Stimulated activated CD8-positive, alpha-beta memory T cell treated with anti-CD3 and anti-CD28 coated beads, Interleukin-7, amount 100 ng/mL, for 24 hours (primary cell): ENCODE measurements around the gene GARNL3.

Experiments
- DNase-seq: peaks from one replicate; pipeline ENCODE4 v3.0.0-alpha.2; 2020; ENCODE audit warnings: low read depth

Gene GARNL3

GRCh38 chr9:127237801-127238200, 26.8 kb upstream of the GARNL3 start:
- no peak for DNase-seq

DNA sequence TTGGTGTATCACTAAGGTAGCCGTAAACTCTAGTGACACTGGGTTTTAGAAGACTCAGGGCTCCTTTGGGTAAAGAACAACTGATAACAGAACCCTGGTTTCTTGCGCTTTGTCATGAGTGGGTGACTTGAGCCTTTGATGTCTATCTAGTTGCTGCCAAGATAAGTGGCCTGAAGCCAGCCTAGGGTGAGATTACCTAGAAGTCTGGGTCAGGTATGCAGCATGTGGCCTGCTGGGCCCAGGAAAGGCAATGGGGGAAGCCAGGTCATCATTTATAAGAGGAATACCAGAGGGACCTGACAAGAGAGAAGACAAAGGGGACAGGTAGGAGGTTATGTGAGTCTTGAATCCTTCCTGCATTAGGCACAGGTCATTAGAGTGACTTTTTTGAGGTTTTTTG, 23.2 kb upstream of the GARNL3 start:
- DNase-seq: no peak

GRCh38 chr9:127244609-127245601, 19.7 kb upstream of the GARNL3 start:
- DNase-seq: peak; percentile 93

GRCh38 chr9:127245637-127246164, 18.9 kb upstream of the GARNL3 start:
- no peak for DNase-seq

- no peak for DNase-seq
Measured at GRCh38 chr9:127248241-127248640, 16.3 kb upstream of the GARNL3 start.

DNA sequence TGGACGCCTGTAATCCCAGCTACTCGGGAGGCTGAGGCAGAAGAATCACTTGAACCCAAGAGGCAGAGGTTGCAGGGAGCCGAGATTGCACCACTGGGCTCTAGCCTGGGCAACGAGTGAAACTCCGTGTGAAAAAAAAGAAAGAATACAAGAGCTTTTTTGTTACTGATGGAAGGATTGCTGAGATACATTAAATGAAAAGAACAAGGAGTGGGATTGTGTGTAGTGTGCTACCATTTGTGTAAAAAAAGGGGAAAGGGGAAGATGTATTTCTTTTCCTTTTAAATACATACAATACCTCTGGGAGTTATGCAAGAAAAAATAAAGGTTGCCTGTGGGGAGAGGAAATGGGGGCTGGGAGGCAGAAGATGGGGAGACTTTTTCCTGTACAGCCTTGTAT, 14.7 kb upstream of the GARNL3 start:
- DNase-seq: no peak

- no peak for DNase-seq
Measured at GRCh38 chr9:127250896-127251391, 13.6 kb upstream of the GARNL3 start.

DNA sequence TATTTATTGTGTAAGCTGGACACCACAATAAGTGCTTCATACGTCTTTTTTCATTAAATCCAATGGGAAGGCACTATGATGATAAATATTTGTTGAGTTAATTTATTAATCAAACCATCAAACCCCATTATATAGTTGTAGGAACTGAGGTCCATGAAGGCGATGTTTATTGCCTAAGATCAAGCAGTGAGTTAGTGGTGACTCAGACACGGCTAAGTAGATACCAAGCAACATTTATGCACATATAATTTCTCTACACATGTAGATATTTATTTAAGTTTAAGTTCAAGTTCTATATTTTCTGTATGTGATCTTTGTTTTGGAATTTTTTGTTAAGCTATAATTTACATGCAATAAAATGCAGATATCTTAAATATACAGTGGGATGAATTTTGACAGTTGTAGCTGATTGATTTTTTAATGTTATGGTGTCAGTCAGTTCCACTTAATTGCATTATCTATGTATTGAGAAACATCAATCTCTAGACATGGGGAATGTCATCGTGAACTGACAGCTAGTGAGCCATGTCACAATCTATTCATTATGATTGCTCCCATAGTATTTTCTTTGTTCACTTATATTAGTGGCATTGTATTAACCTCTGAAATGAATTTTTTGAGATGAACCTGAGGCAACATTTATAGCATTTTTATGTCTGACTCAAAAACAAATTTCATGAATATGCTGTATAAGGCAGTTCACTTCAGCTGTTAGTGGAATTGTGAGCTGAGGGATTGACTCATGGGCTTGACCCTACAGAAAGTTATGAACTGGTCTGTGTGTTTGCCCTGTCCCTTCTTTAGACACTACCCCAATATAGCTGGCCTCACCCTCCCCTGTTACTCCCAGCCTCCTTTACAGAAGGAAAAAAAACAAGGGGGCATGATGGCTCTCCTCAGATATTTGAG, 11.9 kb upstream of the GARNL3 start:
- DNase-seq: no peak

- DNase-seq: no peak
Measured at GRCh38 chr9:127253446-127253845, 11.1 kb upstream of the GARNL3 start.

GRCh38 chr9:127255692-127256091, 8.9 kb upstream of the GARNL3 start:
- DNase-seq: no peak

DNA sequence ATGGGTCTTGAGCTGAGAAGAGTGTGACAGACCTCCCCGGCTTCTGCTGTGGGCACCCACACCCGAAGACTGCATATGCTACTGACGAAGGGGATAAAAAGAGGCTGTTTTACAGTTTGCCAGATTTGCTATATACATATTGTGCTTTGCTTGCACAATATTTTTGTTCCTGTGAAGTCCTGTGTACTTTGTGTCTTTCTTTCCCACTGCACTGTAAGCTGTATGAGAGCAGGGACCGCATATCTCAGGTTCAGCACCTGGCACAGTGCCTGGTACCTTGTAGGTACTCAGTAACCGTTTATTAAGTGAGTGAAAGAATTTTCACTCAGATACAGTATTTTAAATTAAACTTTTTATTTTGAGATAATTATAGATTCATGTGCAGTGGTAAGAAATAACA, 8.2 kb upstream of the GARNL3 start:
- no peak for DNase-seq

DNA sequence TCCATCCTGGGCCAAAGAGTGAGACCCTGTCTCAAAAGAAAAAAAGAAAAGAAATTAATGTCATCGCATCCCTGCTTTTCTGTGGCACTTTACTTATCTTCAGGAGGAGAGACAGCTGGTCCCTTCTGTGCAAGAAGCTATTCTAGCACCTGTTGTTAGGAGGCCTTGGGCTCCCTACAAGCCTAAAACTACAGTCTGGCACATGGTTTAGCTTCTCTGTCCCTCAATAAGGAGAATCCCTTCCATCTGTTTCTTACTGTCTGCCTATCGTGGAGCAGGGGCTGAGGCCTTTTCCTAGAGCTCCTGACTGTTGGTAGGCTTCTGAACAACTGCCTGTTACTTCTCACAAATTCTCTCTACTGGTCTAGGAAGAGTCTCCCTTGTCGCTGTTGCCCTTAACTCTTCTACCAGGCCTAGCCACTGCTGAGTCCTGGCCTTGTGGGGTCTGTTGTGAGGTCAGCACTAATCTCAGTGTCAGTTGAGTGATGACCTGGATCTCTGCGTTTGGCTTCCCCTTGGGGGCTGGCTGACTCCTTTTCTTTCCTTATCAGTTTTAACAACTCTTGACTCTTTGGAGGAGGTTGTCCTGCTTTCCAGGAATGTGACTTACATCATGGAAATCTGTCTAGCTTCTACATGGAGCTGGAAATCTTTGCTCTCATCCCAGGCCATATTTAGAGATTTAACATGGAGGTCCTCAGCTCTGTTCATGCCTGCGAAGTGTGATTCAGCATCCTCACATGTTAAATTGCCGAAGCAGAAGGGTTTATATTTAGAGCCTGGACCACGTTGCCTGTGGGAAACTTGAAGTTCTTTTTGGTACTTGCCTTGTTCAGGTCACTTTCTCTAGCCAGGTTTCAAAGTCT, 5.7 kb upstream of the GARNL3 start:
- no peak for DNase-seq

DNA sequence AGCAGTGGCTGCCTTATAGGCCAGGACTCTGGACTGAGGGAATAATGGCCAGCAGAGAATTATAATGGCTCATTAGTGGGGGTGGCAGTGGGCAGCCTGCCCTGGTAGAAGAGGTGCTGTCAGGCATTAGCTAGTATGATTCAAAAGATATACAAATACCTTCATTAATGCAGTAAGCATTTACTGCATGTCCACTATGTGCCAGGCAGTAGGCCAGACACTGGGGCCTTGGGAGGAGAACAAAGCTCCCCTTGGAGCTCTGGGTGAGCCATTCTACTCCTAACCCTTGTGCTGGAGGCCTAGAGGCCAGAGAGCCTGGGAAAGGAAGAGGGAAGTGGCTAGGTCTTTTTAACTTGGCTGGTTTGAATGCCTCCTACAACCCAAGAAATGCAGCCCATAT, 2.0 kb upstream of the GARNL3 start:
- no peak for DNase-seq

DNA sequence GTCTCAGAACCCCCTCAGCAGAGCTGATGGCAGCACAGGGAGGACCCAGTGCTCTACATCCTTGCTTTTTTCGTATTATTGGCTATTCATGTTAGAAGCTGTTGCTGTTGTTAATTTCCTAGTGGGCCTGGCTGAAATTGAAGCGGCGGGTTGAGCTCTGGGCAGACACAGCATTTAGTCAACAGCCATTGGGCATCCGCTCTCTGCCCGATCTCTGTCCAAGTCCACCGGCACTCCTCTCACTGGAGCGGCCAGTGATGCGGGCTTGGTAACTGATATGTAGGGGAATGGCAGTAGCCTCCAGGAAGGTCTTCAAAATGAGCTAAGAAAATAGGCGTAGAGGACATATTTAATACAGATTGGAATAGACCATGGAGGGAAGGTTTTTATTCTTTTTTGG, 1.3 kb upstream of the GARNL3 start:
- DNase-seq: no peak

DNA sequence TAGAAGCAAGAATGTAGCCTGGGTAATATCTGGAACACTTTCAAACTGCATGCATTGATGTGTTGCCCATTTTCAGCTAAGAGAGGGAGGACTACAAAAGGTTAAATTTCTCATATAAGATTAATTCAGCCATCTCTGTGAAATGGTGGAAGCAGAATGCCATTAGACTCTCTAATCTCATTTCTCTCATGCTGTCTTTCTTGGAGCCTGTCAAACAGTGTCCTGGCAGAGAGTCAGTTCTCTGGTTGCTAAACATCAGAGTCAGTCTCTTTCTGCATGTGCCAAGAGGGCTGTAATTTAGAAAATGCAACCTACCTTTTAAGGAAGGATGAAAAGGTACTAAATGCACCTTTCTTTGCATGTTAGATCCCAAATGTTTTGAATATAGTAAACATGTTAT, 910 bp upstream of the GARNL3 start:
- no peak for DNase-seq

DNA sequence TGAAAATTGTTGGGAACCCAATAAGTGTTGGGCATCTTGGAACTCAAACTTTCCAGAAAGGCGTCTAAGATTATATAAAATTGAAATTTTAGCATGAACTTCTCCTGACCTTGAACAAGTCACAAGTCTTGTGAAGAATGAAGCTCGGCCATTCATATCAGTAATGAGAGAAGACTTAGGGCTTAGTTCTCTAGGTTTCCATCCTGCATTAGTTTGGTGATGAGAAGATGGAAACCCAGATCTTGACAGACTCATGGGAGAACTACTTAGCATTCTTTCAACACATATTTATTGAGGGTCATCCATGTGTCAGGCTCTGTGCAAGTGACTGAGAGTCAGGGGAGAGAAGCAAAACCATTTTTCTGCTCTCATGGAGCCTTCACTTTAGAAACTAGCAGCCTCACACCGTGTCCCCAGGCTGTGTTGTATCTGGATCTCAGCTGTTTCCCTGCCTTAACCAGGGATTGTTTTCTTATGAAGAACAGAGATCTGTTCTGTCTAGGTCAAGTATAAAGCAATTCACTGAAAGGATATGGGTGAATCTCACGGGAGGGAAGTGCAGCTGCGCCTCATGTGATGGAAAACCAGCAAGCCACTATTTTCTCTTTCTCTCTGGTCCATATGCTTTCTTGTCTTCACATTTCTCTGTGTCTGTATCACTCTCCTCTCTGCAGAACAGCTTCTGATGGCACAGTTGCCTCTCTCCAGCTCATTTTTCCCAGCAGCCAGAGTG, 3.4 kb downstream of the GARNL3 start:
- no peak for DNase-seq

DNA sequence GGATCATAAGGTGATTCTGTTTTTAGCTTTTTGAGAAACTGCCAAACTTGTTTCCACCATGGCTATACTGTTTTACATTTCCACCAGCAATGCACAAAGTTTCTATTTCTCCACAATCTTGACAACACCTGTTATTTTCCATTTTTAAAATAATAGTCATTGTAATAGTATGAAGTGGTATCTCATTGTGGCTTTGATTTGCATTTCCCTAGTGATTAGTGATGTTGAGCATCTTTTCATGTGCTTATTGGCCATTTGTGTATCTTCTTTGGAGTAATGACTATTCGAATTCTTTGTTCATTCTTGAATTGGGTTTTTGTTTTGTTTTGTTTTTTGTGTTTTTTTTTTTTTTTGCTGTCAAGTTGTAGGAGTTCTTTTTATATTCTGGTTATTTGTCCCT, 4.9 kb downstream of the GARNL3 start:
- DNase-seq: no peak

GRCh38 chr9:127273326-127273725, 8.8 kb downstream of the GARNL3 start:
- DNase-seq: no peak

GRCh38 chr9:127277099-127277498, 12.5 kb downstream of the GARNL3 start:
- no peak for DNase-seq

DNA sequence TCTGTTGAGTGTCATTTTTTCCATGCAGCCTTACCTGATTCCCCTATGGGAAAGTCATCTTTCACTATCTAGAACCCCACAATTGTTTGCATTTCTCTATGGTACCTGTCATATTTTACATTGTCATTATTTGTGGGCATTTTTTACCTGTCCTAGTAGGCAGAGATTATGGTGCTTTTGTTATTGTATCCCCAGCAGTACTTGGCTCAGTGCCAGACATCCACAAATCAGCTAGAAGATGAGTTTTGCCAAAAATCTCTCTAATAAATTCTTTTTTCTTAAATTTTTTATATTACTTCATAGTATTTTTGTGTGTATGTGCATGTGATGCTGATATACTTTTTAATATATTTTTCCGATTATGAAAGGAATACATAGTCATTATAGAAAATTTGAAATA, 13.2 kb downstream of the GARNL3 start:
- DNase-seq: no peak

DNA sequence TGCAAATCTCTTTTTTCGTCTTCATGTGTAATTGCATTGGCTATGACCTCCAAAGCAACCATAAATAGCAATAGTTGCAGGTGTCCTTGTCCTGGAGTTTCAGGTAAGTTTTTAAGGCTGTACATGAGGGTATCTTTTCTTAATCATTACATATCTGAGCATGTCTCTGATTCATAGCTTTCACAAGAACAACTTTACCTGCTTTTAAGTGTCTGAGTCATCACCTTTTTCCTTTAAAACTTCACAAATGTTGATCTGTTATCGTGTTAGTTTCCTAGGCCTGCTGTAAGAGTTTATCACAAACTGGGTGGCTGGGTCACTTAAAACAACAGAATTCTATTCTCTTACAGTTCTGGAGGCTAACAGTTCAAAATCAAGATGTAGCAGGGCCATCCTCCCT, 13.8 kb downstream of the GARNL3 start:
- DNase-seq: no peak
